Endothelial cell (in vitro differentiated cells): ENCODE data around the gene PPM1B. TPM values are rescaled to one million over a fixed set of nuclear protein-coding genes. Genes with fewer than 3 reads are reported as not detected.

Experiments used
- DNase-seq: peaks from one replicate; pipeline ENCODE4 v3.0.0; 2021; ENCODE audit warnings: low spot score
- H3K27ac Mint-ChIP-seq: one replicate; pipeline ENCODE4 v1.8.0; 2021; ENCODE audit warnings: mixed read lengths, inconsistent platforms; ENCODE audit not compliant: unreplicated experiment
- H3K27me3 Mint-ChIP-seq: one replicate; pipeline ENCODE4 v1.8.0; 2021; ENCODE audit warnings: mild to moderate bottlenecking, moderate library complexity, mixed read lengths, inconsistent platforms; ENCODE audit not compliant: unreplicated experiment
- H3K36me3 Mint-ChIP-seq: one replicate; pipeline ENCODE4 v1.8.0; 2021; ENCODE audit warnings: mild to moderate bottlenecking, low read depth, mixed read lengths, inconsistent platforms; ENCODE audit not compliant: unreplicated experiment
- H3K4me1 Mint-ChIP-seq: one replicate; pipeline ENCODE4 v1.8.0; 2021; ENCODE audit warnings: mild to moderate bottlenecking, mixed read lengths, inconsistent platforms; ENCODE audit not compliant: unreplicated experiment
- H3K4me3 Mint-ChIP-seq: one replicate; pipeline ENCODE4 v1.8.0; 2021; ENCODE audit warnings: mild to moderate bottlenecking, mixed read lengths, inconsistent platforms; ENCODE audit not compliant: unreplicated experiment
- H3K9me3 Mint-ChIP-seq: one replicate; pipeline ENCODE4 v1.8.0; 2021; ENCODE audit warnings: mixed read lengths, inconsistent platforms; ENCODE audit not compliant: unreplicated experiment
- CTCF ChIP-seq: fragments of 200-600 bp; sonication (generic); IDR thresholded peaks from one replicate; pipeline ENCODE4 v1.5.0; 2021; ENCODE audit warnings: antibody characterized with exemption; ENCODE audit not compliant: unreplicated experiment
- total RNA-seq: library from RNA; stranded (reverse); fragmentation: NEBNext Ultra II Directional; extraction: Animal tissue kit (Norgen Biotek cat#: 25700); gene quantifications from one replicate; pipeline ENCODE4 v1.2.1, GENCODE V29; 2021; ENCODE audit not compliant: unreplicated experiment

The PPM1B gene
- total RNA-seq, 1 donor from 2014 or later, result 31.2 TPM

- no peak for TF ChIP-seq CTCF
- no peak overlapping the region for H3K27ac Mint-ChIP-seq
Measured at GRCh38 chr2:44139741-44140140, 28.9 kb upstream of the PPM1B start.

DNA sequence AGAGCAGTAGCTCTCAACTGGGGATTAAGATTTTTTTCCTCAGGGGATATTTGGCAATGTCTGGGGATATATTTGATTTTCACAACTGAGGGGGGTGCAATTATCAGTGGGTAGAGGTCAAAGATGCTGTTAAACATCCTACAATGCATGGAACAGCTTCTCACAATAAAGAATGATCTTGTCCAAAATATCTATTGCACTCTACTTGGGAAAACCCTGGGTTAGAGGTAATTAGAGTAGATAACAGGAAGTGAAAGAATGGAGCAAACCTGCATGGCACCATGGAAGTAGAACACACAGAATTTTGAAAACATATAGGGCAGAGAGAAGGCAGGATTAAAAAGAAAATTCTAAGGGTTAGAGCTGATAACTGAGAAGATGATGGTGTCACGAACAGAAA lies 26.4 kb upstream of the PPM1B start:
- H3K27ac Mint-ChIP-seq, result no peak overlapping the region
- no peaks in the 10 kb centered on the region for H3K36me3 Mint-ChIP-seq
- TF ChIP-seq CTCF, result no peak
- no peaks in the 10 kb centered on the region for H3K9me3 Mint-ChIP-seq
- H3K27me3 Mint-ChIP-seq, result no peaks in the 10 kb centered on the region
- H3K4me3 Mint-ChIP-seq, result no peak overlapping the region
- H3K4me1 Mint-ChIP-seq, result no peaks in the 10 kb centered on the region
- DNase-seq, result no peak

More at GRCh38 chr2:44139741-44140140, 28.9 kb upstream of the PPM1B start:
- H3K4me3 Mint-ChIP-seq, result no peak overlapping the region
- no peak for DNase-seq
- H3K36me3 Mint-ChIP-seq, result no peaks in the 10 kb centered on the region
- H3K27me3 Mint-ChIP-seq, result no peaks in the 10 kb centered on the region
- H3K4me1 Mint-ChIP-seq, result no peaks in the 10 kb centered on the region
- no peaks in the 10 kb centered on the region for H3K9me3 Mint-ChIP-seq

DNA sequence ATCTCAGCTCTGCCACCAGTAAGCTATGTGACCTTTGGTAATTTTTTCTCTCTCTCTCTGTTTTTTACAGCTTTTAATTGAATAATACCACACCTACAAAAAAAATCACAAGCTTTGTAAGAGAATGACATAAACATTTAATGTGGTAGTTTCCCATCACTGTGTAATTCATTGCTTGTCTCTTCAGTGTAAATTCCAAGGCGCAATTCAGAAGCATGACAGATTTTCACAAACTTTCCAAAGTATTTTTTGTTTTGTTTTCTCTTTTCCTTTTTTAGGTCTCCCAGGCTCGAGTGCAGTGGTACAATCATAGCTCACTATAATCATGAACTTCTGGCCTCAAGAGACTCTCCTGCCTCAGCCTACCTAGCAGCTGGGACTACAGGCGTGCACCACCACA lies 25.0 kb upstream of the PPM1B start:
- no peak for DNase-seq
- no peak overlapping the region for H3K4me3 Mint-ChIP-seq
- H3K9me3 Mint-ChIP-seq, result no peaks in the 10 kb centered on the region
- no peaks in the 10 kb centered on the region for H3K4me1 Mint-ChIP-seq
- no peaks in the 10 kb centered on the region for H3K27me3 Mint-ChIP-seq
- no peak for TF ChIP-seq CTCF
- H3K36me3 Mint-ChIP-seq, result no peaks in the 10 kb centered on the region
- no peak overlapping the region for H3K27ac Mint-ChIP-seq

DNA sequence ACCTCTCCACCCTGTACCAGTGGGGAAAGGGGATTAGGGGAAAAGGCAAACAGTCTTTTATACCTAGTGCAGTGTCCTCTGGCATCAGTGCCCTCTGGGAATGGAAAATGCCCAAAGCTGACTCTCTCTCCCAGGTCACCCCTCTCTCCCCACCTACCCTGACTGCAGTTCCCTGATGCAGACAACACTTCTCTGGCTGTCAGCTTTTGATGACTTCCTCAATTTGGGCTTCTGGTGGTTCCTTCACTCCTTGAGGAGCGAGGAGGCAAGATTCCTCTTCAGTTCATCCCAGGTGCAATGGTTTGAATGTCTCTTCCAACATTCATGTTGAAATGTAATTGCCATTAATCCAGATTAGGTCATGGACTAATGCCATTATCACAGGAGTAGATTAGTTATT lies 19.7 kb upstream of the PPM1B start:
- no peak for TF ChIP-seq CTCF
- Mint-ChIP-seq H3K27me3 (no peaks in the 10 kb centered on the region), H3K4me3 (no peak overlapping the region), H3K9me3 (no peaks in the 10 kb centered on the region), H3K4me1 (no peaks in the 10 kb centered on the region), H3K27ac (no peak overlapping the region), H3K36me3 (no peaks in the 10 kb centered on the region)
- no peak for DNase-seq

GRCh38 chr2:44150473-44150872 lies 18.2 kb upstream of the PPM1B start:
- TF ChIP-seq CTCF, result no peak
- Mint-ChIP-seq H3K4me3 (no peak overlapping the region), H3K9me3 (no peaks in the 10 kb centered on the region), H3K36me3 (no peaks in the 10 kb centered on the region), H3K27me3 (no peaks in the 10 kb centered on the region), H3K4me1 (no peaks in the 10 kb centered on the region), H3K27ac (no peak overlapping the region)
- no peak for DNase-seq
